Stimulated activated CD8-positive, alpha-beta memory T cell treated with anti-CD3 and anti-CD28 coated beads, Interleukin-4, amount 100 ng/mL, for 4 hours (primary cell): ENCODE results near the gene METTL25.

ENCODE experiments used
- DNase-seq, 2 donors: peaks; one replicate each; pipeline ENCODE4 v3.0.0-alpha.2; 2020; ENCODE audit warnings: low read depth in 2 of 2, low spot score in 1 of 2

Gene METTL25

DNA sequence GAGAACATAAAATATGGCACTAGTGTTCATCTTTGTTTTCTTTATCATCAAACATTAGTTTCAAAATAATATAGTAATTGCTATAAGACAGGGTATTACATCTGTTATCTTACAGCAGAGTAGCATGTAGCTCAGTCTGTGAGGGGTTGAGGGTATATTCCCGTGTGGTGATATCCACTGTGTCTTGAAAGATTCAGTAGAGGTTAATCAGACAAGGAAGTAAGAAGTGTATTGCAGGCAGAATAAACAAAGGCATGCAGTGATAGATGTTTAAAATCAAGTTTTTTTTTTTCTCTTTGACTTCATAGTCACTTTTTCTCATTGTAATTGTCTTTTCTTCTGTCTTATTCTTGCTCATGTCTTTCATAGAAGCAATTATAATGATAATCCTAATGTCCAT, 48.3 kb downstream of the METTL25 start:
- DNase-seq = no peak

DNA sequence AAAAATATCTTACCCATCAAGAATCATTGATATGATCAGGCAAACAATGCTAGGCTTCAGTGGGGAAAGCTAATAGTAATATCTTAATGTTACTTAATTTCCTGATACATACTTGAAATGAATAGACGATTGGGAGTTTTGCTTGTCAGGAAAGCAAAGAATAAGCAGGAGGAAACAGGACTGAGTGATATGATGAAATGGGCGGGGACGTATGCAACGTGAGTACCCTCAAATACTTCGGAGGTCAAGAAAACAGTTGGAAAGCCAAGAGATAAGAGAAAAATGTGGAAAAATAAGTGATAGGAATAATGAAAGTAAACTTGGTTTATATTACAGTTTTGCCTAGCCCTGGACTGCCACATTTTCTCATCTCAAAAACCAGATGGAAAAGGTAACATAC, 49.2 kb downstream of the METTL25 start:
- DNase-seq = no peak

DNA sequence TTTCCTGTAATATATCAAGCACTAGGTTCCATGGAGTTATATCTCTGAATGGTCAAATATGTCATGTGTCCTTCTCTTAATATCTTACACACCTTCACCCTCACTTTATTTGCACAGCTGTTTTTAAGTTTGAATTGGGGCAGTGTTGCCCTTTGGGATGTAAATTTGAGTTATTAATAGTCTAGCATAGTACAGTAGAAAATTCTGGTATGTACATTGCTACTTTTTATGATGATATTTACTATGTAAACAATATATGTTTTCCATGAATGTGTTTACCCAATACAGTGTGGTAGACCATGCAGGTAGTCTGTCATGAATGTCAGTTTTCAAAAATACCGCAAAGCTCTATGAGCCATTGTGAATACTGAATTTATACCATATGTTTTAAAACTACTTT, 50.5 kb downstream of the METTL25 start:
- no peak for DNase-seq

DNA sequence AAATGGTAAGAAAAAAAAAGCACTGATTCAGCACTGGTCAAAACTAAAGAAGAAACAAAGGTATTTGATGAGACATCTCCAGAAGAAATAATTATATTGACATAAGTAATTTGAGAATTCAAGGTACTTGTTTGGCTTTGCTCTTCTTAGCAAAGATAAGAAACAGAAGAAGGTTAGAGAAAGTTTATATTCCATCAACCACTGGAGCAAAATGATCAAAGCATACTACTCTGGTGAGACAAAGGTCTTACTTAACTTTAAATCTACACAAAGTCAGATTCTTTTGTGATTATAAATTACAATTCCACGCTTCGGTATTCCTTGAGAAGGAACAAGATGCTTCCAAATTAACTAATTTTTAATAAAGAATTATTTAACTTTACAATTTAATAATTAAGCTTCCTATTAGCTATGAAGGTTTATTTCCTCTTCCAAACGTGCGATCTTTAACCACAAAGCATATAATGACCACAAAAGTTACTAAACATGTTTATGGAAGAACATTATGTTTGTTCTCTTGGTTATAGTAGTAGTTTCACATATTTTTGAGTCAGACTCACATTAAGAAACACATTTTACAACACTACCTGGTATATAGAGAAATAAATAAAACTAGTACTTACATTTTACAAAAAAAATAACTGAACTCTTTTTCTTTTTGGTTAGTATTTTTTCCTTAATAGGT, 53.4 kb downstream of the METTL25 start:
- no peak for DNase-seq

DNA sequence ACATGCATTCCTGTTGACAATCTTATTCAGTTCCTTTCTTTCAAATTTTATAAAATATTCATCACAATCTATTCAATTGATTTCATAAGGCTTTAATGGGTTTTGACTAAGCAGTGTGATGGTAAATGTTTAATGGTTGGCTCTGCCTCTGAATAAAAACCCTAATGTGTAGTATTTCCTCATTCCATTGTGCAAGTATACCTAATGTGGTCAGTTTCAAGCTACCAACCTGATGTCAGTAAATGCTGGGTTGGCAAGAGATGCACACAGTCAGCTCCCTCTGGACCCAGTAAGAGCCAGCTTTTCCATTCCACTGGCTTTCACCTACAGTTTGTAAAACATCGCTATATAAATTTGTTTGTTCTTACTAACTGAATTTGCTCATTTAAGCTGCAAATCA, 53.9 kb downstream of the METTL25 start:
- no peak for DNase-seq

DNA sequence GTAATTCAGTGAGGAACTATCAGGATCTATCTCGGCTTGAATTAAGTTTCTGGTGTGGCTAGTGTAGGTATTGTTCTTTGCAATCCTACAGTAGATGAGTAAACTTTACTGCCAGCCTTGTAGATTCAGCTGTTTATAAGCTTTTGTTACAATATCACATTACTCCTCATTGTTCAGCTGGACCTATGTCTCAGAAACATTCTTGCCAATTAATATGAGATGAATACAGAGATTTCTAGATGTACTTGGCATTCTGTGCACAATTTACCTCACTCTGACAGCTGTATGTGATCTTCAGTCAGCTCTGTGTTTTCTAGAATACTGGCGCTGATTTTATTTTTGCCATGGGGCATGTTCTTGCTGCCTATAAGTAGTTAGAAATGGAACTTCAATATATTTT, 55.7 kb downstream of the METTL25 start:
- DNase-seq = no peak

DNA sequence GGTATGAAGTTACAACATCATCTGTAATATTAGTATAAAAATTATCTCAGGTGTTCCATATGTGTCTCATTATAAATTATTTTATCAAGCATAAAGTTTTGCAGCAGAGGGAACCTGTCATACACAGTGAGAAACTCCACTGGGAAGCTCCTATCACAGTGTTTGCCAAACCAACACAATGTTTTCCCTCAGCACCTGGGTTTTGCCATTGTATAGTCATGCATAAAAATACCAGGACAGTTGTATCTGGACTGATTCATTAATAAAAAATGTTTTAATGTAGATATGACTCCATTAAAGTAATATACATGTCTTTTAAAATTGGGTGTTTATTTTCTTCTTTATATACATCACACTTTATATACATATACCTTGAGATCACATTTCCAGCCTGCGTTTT, 56.6 kb downstream of the METTL25 start:
- no peak for DNase-seq

DNA sequence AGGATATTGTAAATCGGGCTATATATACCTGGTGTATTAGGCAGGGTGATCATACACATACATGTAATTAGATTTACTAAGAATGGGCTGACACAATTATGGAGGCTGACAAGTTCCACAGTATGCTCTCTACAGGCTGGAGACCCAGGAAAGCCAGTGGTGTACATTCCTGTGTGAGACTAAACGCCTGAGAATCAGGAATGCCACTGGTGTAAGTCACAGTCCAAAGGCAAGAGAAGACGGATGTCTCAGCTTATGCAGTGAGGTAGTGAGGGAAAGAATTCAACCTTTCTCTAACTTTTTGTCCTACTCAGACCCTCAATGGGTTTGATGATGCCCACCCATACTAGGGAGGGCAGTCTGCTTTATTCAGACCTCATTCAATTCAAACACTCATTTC, 57.1 kb downstream of the METTL25 start:
- DNase-seq = no peak

DNA sequence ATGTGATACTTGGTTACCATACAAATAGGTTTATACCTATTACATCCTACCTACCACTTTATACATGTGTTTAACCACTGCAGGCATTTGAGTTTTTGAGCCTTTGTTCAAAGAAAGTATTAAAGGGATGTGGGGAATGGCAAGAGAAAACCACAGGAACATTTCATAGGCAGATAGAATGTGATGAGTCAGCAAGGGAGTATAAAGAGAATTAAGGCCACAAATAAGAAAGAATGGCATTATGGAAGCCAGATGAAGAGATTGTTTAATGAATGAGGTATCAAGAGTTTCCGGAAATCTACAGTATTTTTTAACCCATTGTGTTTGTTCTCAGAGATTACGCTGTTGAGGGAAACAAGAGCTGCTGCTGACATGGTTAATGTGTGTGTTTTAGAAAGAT, 66.9 kb downstream of the METTL25 start:
- no peak for DNase-seq

DNA sequence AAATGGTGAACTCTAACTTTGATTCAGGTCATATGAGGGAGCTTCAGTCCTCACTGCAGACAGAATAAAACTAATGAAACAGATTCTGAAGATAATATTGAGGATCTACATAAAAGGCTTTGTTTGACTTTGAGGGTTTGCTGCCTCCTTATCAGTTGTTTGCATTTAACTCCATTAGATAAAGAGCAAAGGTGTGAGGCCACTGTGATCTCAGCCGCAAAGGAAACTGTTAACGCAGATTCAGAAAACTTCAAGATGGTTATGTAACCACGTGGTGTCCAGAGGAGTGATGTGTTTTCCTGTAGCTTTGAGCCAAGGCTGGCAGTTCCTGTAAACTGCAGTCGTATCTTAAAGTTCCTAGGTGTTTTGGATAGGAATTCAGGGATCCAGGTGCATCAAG, 67.8 kb downstream of the METTL25 start:
- no peak for DNase-seq

DNA sequence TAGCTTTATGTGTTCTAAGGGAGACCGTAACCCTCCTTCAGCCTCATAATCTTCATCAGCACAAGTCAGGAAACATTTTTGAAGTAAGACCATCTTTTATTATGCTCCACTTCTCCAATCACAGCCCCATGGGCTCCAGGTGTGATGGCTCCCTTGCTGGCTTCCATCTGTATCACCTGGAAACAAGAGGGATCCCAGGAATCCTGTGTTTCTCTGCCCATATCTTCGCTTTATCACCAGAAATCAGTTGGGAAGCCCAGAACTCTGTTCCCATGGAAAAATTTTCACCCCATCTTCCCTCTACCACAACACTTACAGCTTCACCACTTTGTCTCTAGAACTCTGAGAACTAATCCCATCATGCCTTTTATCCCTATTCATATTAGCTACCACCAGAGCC, 68.3 kb downstream of the METTL25 start:
- DNase-seq = no peak

DNA sequence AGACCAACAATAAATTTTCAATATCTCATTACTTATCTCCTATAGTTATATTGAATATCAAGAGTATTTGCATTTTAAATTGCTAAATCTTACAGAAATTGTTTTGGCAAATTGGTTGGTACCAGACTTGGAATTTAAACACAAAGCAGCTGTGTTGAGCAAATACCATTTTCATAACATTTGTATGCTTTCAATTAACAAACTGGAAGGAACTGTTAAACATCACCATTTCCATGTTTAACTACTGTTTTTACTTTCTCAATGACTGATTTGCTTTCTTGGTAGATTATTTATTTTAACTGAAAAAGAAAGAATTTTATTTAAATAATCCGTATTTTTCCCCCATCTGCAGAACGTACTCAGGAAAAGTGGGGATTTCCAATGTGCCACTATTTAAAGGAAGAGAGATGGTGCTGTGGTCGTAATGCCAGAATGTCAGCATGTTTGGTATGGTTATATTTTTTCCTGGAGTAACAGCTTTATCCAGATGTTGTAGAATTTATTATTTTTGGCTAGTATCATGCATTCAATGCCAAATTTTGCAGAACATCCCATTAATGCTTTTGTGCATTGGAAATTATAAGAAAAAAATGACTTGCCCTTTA, 72.3 kb downstream of the METTL25 start:
- DNase-seq = no peak

DNA sequence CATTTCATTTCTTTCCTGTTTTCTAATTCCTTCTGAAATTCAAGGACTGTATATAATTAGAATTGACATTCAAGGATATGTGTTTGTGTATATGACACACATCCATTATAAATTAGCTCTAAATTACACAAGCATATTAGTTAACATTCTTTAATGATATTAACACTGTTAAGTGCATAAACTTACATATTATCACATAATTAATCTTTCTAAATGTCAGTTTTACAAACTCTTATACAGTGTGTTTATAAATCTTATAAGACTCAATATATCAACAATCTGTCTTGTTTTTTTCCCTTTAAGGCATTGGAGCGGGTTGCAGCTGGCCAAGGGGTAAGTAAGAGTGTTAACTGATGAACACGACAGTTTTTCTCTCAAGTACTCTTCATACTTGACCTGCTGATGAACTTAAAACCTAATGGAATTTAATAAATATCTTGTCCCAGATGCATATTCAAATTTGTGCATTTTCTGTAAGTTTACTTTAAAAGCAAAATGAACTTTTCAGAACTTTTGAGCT, 76.1 kb downstream of the METTL25 start:
- DNase-seq = no peak

DNA sequence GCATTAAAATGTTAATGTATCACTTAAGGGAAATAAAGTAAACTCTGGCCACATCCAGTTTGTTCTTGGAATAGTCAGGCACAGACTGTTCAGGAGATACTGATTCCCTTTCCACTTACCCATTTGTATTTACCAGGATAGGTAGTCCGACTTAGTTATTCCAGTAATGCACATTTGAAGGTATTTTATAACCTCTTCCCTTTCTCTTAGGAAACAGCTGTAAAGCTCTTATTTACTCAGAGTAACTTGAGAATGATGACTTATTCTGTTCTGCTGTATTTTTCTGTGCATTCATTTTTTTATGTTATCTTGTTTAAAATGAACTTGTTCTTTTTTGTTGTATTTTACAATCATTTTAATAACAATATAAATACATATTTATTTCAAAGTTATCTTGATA, 78.0 kb downstream of the METTL25 start:
- no peak for DNase-seq

DNA sequence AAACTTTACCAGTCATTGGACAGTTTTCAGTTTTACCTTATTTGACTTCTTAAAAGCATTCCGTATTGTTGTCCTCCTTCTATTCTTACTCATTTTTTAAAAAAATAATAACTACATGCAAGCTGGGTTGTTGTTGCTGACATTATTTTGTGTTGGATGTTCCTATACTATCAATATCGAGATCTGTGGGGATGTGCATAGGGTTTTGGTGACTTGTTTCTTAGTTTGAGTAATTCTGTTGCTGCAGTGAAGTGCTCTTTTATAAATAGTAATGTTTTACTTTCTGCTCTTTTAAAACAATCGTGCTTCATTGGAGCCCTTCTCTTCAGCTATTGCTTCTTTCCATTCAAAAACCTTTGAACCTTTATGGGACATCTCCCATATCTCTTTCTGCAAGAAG, 79.4 kb downstream of the METTL25 start:
- DNase-seq = no peak

DNA sequence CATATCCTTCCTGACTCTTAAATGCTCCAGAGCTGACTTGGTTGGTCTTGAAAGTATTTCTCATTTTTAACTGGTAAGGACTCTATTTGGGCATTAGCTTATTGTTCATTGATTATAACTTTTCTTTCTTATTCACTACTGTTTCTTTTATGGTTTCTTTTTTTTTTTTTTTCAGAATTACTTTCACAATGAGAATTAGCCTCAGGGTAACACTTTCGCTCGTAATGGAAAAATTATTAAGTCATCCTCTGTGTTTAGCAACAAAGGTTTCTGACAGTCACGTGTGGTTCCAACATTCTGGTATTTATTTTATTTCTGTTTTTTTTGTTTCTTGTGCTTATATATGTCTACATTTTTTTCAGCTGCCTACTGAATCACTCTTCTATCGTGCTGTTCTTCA, 80.0 kb downstream of the METTL25 start:
- no peak for DNase-seq

DNA sequence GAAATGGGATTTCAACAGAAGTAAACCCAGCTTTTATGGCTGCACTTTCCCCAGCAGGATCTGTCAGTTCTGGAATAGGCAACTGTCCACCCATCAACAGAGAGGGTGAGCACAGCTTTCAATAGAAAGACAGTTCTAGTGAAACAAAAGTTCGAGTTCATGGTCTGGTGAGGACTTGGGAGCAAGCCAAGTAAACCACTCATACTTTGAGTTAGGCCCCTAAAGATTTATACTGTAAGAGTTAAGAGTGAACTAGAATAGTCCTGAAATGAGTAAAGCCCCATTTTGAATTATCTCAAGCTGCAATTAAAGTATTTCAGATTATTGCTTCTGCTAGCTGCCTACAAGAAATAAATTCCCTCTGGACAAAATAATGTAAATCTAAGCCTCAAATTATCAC, 82.6 kb downstream of the METTL25 start:
- no peak for DNase-seq

DNA sequence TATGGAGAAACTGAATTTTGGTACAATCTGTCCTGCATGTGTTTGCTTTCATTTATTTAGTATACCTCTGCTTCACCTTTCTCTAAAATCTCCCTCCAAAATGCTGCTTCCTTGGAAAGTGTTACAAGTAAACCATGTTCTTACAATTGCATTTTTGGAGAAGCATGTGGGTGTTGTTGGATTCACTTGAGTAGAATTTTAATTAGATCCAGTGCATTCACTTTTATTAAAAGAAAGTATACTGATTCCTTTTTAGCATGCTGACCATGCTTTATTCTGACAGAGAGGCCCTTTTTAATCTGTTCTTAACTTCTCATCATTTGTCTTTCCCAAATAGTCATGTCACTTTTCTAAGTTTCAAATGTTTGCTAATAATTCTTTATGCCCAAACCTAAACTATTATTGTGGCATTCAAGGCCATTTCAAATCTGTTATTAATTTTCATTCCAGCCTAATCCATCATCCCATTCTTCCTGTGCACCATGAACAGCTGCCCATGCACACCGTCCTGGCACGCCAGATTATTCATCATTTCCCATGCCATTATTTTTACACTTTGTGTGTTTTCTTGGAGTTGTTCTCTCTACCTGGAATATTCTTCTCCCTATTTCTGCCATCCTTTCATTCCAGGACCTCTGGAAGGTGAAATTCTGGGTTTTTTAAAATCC, 90.7 kb downstream of the METTL25 start:
- DNase-seq = no peak

DNA sequence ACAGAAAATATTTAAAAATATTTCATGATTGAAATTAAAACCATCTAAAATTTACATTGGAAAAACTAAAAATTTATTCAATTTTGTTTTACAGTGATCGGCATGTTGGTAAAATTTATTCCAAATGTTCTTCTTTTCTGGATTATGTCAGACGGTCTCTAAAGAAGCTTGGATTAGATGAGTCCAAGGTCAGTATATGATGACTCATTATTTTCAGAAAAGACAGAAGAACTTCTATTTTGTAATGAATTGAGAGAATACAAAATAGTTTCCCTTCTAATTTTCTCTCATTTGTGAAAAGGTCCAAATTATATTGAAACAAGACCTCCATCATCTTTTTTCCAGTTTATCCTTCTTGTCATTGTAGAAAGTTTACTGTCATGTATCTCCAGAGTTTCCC, 98.3 kb downstream of the METTL25 start:
- DNase-seq = no peak

DNA sequence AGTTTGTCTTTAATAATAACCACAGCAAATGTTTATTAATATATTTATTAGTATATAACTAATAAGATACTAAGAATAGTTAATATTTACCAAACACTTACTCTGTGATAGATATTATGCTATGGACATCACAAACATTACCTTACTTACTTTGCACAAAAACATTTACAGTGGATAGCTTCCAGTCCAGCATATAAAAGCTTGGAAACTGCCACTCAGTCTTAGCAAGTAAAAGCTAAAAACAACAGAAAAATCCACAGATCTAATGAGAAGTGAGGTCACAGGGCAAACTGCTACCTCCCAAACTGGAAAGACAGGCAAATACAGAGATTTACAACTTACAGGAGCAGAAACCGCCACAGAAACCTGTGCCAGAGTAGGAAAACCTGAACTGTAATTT, 99.8 kb downstream of the METTL25 start:
- no peak for DNase-seq

DNA sequence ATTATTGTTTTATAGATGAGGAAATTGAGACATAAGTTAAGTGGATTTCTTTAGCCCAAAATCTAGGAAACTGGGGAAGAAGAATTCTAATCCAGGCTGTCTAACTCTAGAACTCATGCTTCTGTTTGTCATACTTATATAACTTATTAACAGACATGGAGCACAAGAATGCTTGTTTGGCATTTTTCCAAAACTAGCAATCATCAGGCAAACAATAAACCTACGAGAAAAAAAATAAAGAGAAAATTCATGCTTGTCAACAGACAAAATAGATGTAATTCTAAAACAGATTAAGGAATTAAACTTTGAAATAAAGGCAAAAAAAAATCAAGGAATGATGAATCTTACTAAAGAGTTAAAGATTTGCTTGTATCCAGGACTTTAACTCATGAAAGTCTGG, 103.1 kb downstream of the METTL25 start:
- DNase-seq = no peak

DNA sequence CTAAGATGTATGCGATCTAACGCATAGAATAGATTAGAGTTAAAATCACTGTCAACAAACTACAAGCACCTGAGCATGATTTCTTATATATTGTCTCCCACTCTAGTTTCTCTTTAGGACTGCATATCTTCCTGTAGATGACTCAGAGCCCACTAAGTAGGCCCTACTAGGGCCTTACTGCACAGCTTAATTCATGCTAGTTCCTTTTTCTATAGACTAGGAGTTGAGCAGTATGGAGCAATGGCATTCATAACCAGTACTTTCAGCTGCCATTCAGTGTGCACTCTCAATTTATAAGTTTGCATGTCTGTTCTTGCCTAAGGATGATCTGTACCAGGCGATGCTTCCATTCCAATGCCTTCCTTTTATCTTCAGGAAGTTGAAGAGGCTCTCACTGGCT, 103.5 kb downstream of the METTL25 start:
- DNase-seq = no peak

DNA sequence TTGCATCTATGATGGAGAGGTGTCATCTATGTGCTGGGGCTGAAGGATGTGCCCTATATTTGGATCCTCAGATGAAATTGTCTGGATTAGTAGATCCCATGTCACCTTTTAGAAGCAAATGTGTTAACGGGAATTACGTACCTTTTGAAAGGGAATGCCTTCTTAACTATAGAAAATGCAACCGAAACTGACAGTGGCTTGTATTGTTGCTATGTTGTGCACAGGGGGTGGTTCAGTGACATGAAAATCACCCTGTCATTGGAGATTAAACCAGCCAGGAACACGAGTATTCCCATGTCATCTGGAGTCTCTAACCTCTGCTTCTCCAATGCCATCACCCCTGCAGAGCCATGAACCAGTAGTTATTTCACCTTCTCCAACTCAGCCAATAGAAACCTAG, 110.2 kb downstream of the METTL25 start:
- DNase-seq = no peak
